NT2/D1 (cell line): Measurements from ENCODE around the gene TGM1.

Experiments
- YY1 ChIP-seq: IDR thresholded peaks from 2 replicates; pipeline ENCODE4 v1.6.1; 2011; ENCODE audit not compliant: insufficient read length, insufficient read depth
- ZNF274 ChIP-seq: IDR thresholded peaks from 2 replicates; pipeline ENCODE4 v1.6.1; 2011; ENCODE audit warnings: mild to moderate bottlenecking, low read depth, low read length

GRCh38 chr14:24243336-24243836 is 19.6 kb downstream of the TGM1 start:
- TF ChIP-seq YY1 (no peak), ZNF274 (no peak)
